ENCODE measurements around the gene TUFM. TPM values are rescaled to one million over a fixed set of nuclear protein-coding genes. Genes with fewer than 3 reads are reported as not detected.
A peak's percentile ranks its signal among the peaks of the same experiment; 100 is the strongest.

The TUFM gene
- total and polyA plus RNA-seq, 4 donors = 58.6 to 260 (median 178) TPM

DNA sequence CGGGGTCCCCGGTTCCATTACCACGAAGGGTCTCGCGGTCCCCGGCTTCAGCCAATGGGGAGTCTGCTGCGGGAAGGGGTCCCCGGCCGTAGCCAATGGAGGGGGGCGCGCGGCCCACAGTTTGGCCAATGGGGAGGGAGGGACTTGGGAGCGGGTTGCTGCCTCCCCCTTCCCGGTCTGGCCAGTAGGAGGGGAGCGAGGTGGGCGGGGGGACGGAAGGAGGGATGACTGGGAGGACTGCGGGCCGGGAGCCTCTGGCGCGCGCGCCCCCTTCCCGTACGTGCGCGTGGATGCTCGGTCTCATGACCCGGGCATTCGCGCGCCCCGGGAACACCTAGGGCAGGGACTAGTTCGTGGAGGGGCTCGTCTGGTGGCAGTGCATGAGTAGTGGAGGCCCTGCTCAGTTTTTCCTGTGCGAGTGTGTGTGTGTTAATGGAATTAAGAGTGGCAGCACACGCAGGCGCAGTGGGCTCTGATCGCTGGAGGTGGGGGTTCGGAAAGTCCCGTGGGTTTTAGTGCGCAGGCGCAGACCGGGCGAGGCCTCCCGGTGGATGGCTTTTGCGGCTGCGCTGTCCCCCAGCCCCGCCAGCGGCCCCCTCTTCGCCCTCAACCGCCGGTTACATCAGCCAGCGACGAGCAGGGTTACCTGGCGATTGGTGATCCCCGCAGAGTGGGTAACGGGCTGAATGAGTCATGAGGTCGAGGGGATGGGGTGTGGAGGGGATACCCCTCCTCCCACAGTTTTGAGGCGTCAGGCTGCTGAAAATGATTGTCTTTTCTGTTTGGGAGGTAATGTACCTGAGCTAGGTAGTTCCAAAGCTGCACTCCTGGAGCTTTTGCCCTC, 22.1 kb downstream of the TUFM start:
- Histone ChIP-seq H3K27ac (ENCODE audit: low read depth in 1 of 2, low read length in 1 of 2) (peak overlapping the region; percentile 98 to 100), H3K9ac (ENCODE audit: insufficient read depth in 1 of 2, low read length in 2 of 2) (peak overlapping the region; percentile 72 to 91), H3K4me3 (peak overlapping the region; percentile 98), H3K36me3 (ENCODE audit: control insufficient read depth in 4 of 4, insufficient read depth in 4 of 4, low read length in 4 of 4) (peaks cover 17 to 28% (median 19%) of the 10 kb centered on the region in 4 donors), H3K27me3 (ENCODE audit: control insufficient read depth in 3 of 3, insufficient read depth in 3 of 3, low read length in 2 of 3) (no peaks in the 10 kb centered on the region), H3K4me1 (ENCODE audit: control insufficient read depth in 5 of 5, insufficient read depth in 5 of 5, low read length in 5 of 5) (peaks cover 0 to 18% (median 6%) of the 10 kb centered on the region in 5 donors), H3K9me3 (ENCODE audit: control insufficient read depth in 4 of 4, insufficient read depth in 3 of 4, low read length in 3 of 4) (no peaks in the 10 kb centered on the region)
- TF ChIP-seq, protein P1, sequence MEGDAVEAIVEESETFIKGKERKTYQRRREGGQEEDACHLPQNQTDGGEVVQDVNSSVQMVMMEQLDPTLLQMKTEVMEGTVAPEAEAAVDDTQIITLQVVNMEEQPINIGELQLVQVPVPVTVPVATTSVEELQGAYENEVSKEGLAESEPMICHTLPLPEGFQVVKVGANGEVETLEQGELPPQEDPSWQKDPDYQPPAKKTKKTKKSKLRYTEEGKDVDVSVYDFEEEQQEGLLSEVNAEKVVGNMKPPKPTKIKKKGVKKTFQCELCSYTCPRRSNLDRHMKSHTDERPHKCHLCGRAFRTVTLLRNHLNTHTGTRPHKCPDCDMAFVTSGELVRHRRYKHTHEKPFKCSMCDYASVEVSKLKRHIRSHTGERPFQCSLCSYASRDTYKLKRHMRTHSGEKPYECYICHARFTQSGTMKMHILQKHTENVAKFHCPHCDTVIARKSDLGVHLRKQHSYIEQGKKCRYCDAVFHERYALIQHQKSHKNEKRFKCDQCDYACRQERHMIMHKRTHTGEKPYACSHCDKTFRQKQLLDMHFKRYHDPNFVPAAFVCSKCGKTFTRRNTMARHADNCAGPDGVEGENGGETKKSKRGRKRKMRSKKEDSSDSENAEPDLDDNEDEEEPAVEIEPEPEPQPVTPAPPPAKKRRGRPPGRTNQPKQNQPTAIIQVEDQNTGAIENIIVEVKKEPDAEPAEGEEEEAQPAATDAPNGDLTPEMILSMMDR (IDR thresholded peaks at IDR 0.05; ENCODE audit: control extremely low read depth, extremely low read depth) = no peak
- peak; percentile 99 for DNase-seq
- peak; percentile 81 for ATAC-seq (ENCODE audit: insufficient read depth, low FRiP score)
- 0% methylated on average over 48 to 60 of the region's 60 CpGs for WGBS, 2 donors

DNA sequence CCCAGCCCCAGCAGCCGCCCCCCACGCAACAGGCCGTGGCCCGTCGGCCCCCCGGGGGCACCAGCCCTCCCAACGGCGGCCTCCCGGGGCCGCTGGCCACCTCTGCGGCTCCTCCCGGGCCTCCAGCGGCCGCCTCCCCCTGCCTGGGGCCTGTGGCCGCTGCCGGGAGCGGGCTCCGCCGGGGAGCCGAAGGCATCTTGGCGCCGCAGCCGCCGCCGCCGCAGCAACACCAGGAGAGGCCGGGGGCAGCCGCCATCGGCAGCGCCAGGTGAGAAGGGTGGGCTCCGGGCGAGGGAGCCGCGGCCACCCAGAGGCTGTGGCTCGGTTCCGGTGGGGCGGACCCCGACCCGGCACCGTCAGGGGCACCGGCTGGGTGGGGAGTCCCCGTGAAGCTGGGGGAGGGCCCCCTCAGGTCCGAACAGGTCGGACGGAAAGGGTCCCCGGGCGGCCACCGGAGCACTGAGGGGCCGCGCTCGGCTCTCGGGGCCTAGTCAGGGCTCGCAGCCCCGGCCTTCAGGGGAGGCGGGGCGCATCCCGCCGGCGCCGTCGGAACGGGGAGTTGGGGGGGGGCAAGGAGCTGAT, 22.8 kb downstream of the TUFM start:
- peak overlapping the region in 1 of 2 donors; percentile 44 for H3K9ac ChIP-seq (ENCODE audit: insufficient read depth in 1 of 2, low read length in 2 of 2)
- H3K4me3 ChIP-seq = peak overlapping the region; percentile 98
- WGBS, 2 donors = 0% methylated on average over 32 to 62 of the region's 62 CpGs
- peaks cover 0 to 18% (median 6%) of the 10 kb centered on the region in 5 donors for H3K4me1 ChIP-seq (ENCODE audit: control insufficient read depth in 5 of 5, insufficient read depth in 5 of 5, low read length in 5 of 5)
- no peaks in the 10 kb centered on the region for H3K27me3 ChIP-seq (ENCODE audit: control insufficient read depth in 3 of 3, insufficient read depth in 3 of 3, low read length in 2 of 3)
- TF ChIP-seq, protein P1 (IDR thresholded peaks at IDR 0.05; ENCODE audit: control extremely low read depth, extremely low read depth) = no peak
- ATAC-seq (ENCODE audit: insufficient read depth, low FRiP score) (peak; percentile 21), DNase-seq (no peak)
- peak overlapping the region; percentile 98 to 100 for H3K27ac ChIP-seq (ENCODE audit: low read depth in 1 of 2, low read length in 1 of 2)
- peaks cover 14 to 27% (median 17%) of the 10 kb centered on the region in 4 donors for H3K36me3 ChIP-seq (ENCODE audit: control insufficient read depth in 4 of 4, insufficient read depth in 4 of 4, low read length in 4 of 4)
- H3K9me3 ChIP-seq (ENCODE audit: control insufficient read depth in 4 of 4, insufficient read depth in 3 of 4, low read length in 3 of 4) = no peaks in the 10 kb centered on the region

DNA sequence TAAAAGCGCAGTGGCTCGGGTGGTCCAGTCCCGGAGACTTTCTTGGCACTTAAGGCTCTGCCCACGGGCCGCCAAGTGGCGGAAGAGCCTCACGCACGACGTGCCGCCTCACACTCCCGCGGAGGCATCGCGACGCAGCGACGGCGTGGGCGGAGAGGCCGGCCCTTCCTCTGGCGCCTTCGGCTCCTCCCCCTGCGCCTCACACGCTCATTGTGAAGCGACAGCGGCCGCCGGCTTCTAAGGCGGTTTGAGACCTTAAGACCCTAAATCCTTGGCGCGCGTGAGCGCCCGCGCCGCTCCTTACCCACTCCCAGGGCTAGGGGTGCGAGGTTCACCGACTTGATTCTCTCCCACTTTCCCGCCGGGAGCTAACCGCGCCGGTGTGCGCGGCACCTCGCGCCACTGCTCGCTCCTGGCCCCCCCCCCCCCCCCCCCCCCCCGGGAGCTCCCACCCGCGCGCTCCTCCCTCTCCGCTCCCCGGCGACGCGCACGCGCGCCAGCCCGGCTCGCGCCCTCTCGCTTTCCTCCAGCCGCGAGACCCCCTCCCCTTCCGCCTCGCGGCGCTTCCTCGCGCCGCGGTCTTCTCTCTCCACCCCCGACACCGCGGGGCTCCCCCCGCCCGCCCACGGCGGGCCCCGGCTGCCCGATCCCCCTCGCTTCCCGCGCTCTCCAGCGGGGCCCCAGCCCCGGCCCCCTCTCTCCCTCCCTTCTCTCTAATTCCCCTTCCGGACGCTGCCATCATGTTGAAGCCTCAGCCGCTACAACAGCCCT, 23.4 kb downstream of the TUFM start, which contains the start of gene ATXN2L:
ATXN2L (plus strand) TSS at position 480 of the 771 bp plus-strand sequence; CDS start at position 741, 261 bp downstream.
- TF ChIP-seq, protein P1 (IDR thresholded peaks at IDR 0.05; ENCODE audit: control extremely low read depth, extremely low read depth) = no peak
- peak within 1 kb of the TSS; percentile 98 to 100 for H3K27ac ChIP-seq (ENCODE audit: low read depth in 1 of 2, low read length in 1 of 2)
- H3K9ac ChIP-seq (ENCODE audit: insufficient read depth in 1 of 2, low read length in 2 of 2) = peak within 1 kb of the TSS; percentile 44 to 80
- peak; percentile 86 for ATAC-seq (ENCODE audit: insufficient read depth, low FRiP score)
- DNase-seq = peak; percentile 95 to 99 (median 96)
- H3K4me1 ChIP-seq (ENCODE audit: control insufficient read depth in 5 of 5, insufficient read depth in 5 of 5, low read length in 5 of 5) = peaks cover 0 to 18% (median 6%) of the 10 kb centered on the region in 5 donors
- peaks cover 11 to 27% (median 14%) of the 10 kb centered on the region in 4 donors for H3K36me3 ChIP-seq (ENCODE audit: control insufficient read depth in 4 of 4, insufficient read depth in 4 of 4, low read length in 4 of 4)
- H3K27me3 ChIP-seq (ENCODE audit: control insufficient read depth in 3 of 3, insufficient read depth in 3 of 3, low read length in 2 of 3) = no peaks in the 10 kb centered on the region
- 0 to 1% methylated on average over 63 to 89 of the region's 91 CpGs for WGBS, 2 donors
- no peaks in the 10 kb centered on the region for H3K9me3 ChIP-seq (ENCODE audit: control insufficient read depth in 4 of 4, insufficient read depth in 3 of 4, low read length in 3 of 4)
- H3K4me3 ChIP-seq = peak within 1 kb of the TSS; percentile 98
